Spleen (tissue), 7 donors: ENCODE results near the gene RASSF5.

ENCODE experiments used
- CTCF ChIP-seq, 11 experiments: fragments of 200-600 bp in 7 of 11; fragments of 450-650 bp in 4 of 11; sonication (generic) in 4 of 11; IDR thresholded peaks in 8 of 11; conservative IDR thresholded peaks in 3 of 11; 1 replicate in 7 of 11; 2 replicates in 4 of 11; pipeline versions ENCODE4 v1.4.0 to v1.8.0; 2016 to 2021; ENCODE audit warnings: antibody characterized with exemption in 11 of 11, inconsistent platforms in 4 of 11, mild to moderate bottlenecking in 1 of 11
- POLR2A ChIP-seq, 3 donors: fragments of 450-650 bp; IDR thresholded peaks; one replicate each; pipeline ENCODE4 v1.5.1; 2017; ENCODE audit warnings: antibody characterized with exemption in 3 of 3, mild to moderate bottlenecking in 1 of 3
- donor health status: DM: no; HTN: no; CAD: no; lungs with moderate emphysema.
- donor health status: DM: no; HTN: no; CAD: no.
- donor health status: DM: no; HTN: no; CAD: no.

- TF ChIP-seq CTCF (IDR thresholded peaks at IDR 0.05 in 8 of 11, conservative IDR thresholded peaks at IDR 0.05 in 3 of 11) (no peak), POLR2A (IDR thresholded peaks at IDR 0.05) (no peak)
These were observed 46.4 kb upstream of the RASSF5 start for GRCh38 chr1:206460836-206461426.
